Trophoblast cell (in vitro differentiated cells and primary cell): ENCODE measurements around the gene ZNF892.
A peak's percentile ranks its signal among the peaks of the same experiment; 100 is the strongest.

Experiments used
- DNase-seq, 2 donors: peaks; one replicate each; pipeline ENCODE4 v3.0.0-alpha.2; 2016
- H2AFZ ChIP-seq: 2 replicates; pipeline ENCODE4 v1.6.1; 2013; ENCODE audit warnings: low read length, moderate library complexity, mild to moderate bottlenecking; ENCODE audit not compliant: insufficient read depth, poor library complexity
- H2AK5ac ChIP-seq: 2 replicates; pipeline ENCODE4 v1.6.1; 2013; ENCODE audit warnings: mild to moderate bottlenecking, low read length
- H2BK120ac ChIP-seq: 2 replicates; pipeline ENCODE4 v1.6.1; 2013; ENCODE audit warnings: low read length, mild to moderate bottlenecking, moderate library complexity; ENCODE audit not compliant: insufficient read depth, poor library complexity
- H2BK12ac ChIP-seq: 2 replicates; pipeline ENCODE4 v1.6.1; 2013; ENCODE audit warnings: mild to moderate bottlenecking, low read length, moderate library complexity
- H2BK5ac ChIP-seq: 2 replicates; pipeline ENCODE4 v1.6.1; 2013; ENCODE audit warnings: low read length, low read depth, moderate library complexity, mild to moderate bottlenecking; ENCODE audit not compliant: poor library complexity
- H3K14ac ChIP-seq: 2 replicates; pipeline ENCODE4 v1.6.1; 2013; ENCODE audit warnings: mild to moderate bottlenecking, low read length
- H3K18ac ChIP-seq: 2 replicates; pipeline ENCODE4 v1.6.1; 2013; ENCODE audit warnings: mild to moderate bottlenecking, low read length
- H3K23ac ChIP-seq: 2 replicates; pipeline ENCODE4 v1.6.1; 2013; ENCODE audit warnings: low read length
- H3K27ac ChIP-seq: 2 replicates; pipeline ENCODE4 v1.5.1; 2013; ENCODE audit warnings: low read depth, mild to moderate bottlenecking, inconsistent platforms, low read length, moderate library complexity
- H3K27me3 ChIP-seq: 2 replicates; pipeline ENCODE4 v1.6.1; 2013; ENCODE audit warnings: inconsistent platforms, mild to moderate bottlenecking, low read length, moderate library complexity; ENCODE audit not compliant: insufficient read depth
- H3K36me3 ChIP-seq, 2 experiments: 1 replicate in 1 of 2; 2 replicates in 1 of 2; pipeline ENCODE4 v1.6.1; 2013; ENCODE audit warnings: low read length in 2 of 2, mild to moderate bottlenecking in 2 of 2, moderate library complexity in 1 of 2; ENCODE audit not compliant: insufficient read depth in 2 of 2, control insufficient read depth in 1 of 2
- H3K4ac ChIP-seq: 2 replicates; pipeline ENCODE4 v1.6.1; 2013; ENCODE audit warnings: low read depth, mild to moderate bottlenecking, low read length, moderate library complexity
- H3K4me1 ChIP-seq, 2 experiments: 1 replicate in 1 of 2; 2 replicates in 1 of 2; pipeline ENCODE4 v1.6.1; 2013; ENCODE audit warnings: low read length in 2 of 2, mild to moderate bottlenecking in 2 of 2, moderate library complexity in 1 of 2; ENCODE audit not compliant: insufficient read depth in 2 of 2, control insufficient read depth in 1 of 2
- H3K4me2 ChIP-seq: 2 replicates; pipeline ENCODE4 v1.6.1; 2013; ENCODE audit warnings: inconsistent platforms, mild to moderate bottlenecking, low read length, moderate library complexity
- H3K4me3 ChIP-seq: 2 replicates; pipeline ENCODE4 v1.5.1; 2013; ENCODE audit warnings: mild to moderate bottlenecking, low read depth, low read length, inconsistent platforms
- H3K79me1 ChIP-seq: one replicate; pipeline ENCODE4 v1.6.1; 2013; ENCODE audit warnings: low read length
- H3K79me2 ChIP-seq: 2 replicates; pipeline ENCODE4 v1.6.1; 2013; ENCODE audit warnings: low read length, mild to moderate bottlenecking; ENCODE audit not compliant: control insufficient read depth, insufficient read depth, poor library complexity
- H3K9ac ChIP-seq: 2 replicates; pipeline ENCODE4 v1.6.1; 2013; ENCODE audit warnings: mild to moderate bottlenecking, low read length
- H3K9me3 ChIP-seq: 2 replicates; pipeline ENCODE4 v1.6.1; 2013; ENCODE audit warnings: low read depth, mild to moderate bottlenecking, control low read depth, inconsistent platforms, low read length; ENCODE audit not compliant: insufficient read depth
- H4K12ac ChIP-seq: 2 replicates; pipeline ENCODE4 v1.6.1; 2013; ENCODE audit warnings: low read depth, mild to moderate bottlenecking, low read length, moderate library complexity
- H4K8ac ChIP-seq: 2 replicates; pipeline ENCODE4 v1.6.1; 2013; ENCODE audit warnings: low read depth, mild to moderate bottlenecking, low read length, moderate library complexity
- H4K91ac ChIP-seq: one replicate; pipeline ENCODE4 v1.6.1; 2013; ENCODE audit warnings: low read depth, mild to moderate bottlenecking, low read length, moderate library complexity
- WGBS: extraction: QIAGEN DNeasy Blood & Tissue Kit; methylation state at CpG from one replicate; pipeline ENCODE4 v1.1.7; 2013; ENCODE audit warnings: missing lambda C conversion rate; ENCODE audit not compliant: insufficient read length, insufficient coverage; ENCODE audit errors: extremely low coverage; 5-methylcytosine and 5-hydroxymethylcytosine counted together

ZNF892 gene

DNA sequence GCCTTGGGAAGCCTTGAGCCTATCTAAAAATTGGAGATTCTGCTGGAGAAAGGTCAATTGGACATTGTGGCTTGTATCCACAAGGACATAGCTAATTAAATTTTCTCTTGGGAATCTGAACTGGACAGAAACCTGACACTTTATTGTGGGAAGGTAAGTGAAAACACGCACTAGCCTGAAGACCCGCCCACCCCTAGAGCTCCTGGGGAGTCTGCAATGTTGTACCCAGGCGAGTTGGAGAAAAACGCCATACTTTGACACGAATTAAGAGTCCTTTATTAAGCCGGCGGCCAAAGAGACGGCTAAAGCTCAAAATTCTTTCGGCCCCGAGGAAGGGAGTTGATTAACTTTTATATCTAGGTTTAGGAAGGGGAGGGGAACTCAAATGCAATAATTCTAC lies 1.2 kb upstream of the ZNF892 start:
- Histone ChIP-seq H3K9ac (no peak overlapping the region), H3K79me1 (peaks cover 6% of the 10 kb centered on the region), H4K12ac (no peak overlapping the region), H3K27me3 (no peaks in the 10 kb centered on the region), H3K79me2 (peaks cover 5% of the 10 kb centered on the region), H3K4me1 (peaks cover 0 to 2% of the 10 kb centered on the region in 2 experiments), H3K4me3 (no peak overlapping the region), H2AK5ac (no peak overlapping the region), H3K14ac (no peak overlapping the region), H3K36me3 (peaks cover 3 to 9% of the 10 kb centered on the region in 2 experiments), H4K8ac (no peak overlapping the region), H3K9me3 (peaks cover 7% of the 10 kb centered on the region), H2BK120ac (no peak overlapping the region), H4K91ac (no peak overlapping the region), H3K4ac (no peak overlapping the region), H2AFZ (no peak overlapping the region), H3K27ac (no peak overlapping the region), H3K18ac (no peak overlapping the region), H2BK5ac (no peak overlapping the region), H2BK12ac (no peak overlapping the region), H3K23ac (no peak overlapping the region), H3K4me2 (no peak overlapping the region)
- no CpG with 5 or more reads among the region's 10 CpGs for WGBS
- DNase-seq, result no peak

DNA sequence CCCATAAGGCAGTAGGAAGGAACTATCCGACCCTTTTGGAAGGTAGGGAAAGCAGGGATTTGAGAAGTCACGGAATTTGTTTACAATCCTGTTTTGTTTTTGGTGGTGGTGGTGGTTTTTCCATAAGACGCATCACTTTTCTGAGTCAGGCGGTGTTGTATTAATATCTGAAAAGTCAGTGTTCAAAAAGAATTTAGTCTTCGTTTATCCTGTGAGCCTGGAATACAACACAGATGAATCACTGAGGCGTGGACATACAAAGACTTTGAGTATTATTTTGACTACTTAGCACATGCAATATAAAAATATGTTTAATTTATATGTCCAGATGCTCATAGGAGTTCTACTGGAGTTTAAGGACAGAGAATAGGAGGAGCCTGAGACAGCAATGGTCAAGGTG lies 785 bp downstream of the ZNF892 start:
- H2AK5ac ChIP-seq, result no peak overlapping the region
- no peak overlapping the region for H3K14ac ChIP-seq
- H3K9ac ChIP-seq, result no peak overlapping the region
- no peak overlapping the region for H2BK12ac ChIP-seq
- peak overlapping the region; percentile 94 for H3K4me2 ChIP-seq
- no peak overlapping the region for H2BK120ac ChIP-seq
- H3K36me3 ChIP-seq, result peaks cover 8 to 19% of the 10 kb centered on the region in 2 experiments
- no peak overlapping the region for H3K4me3 ChIP-seq
- peaks cover 6% of the 10 kb centered on the region for H3K79me1 ChIP-seq
- WGBS, result no CpG with 5 or more reads among the region's 6 CpGs
- H3K27ac ChIP-seq, result no peak overlapping the region
- H3K27me3 ChIP-seq, result no peaks in the 10 kb centered on the region
- peaks cover 0 to 2% of the 10 kb centered on the region in 2 experiments for H3K4me1 ChIP-seq
- H3K23ac ChIP-seq, result no peak overlapping the region
- H4K12ac ChIP-seq, result no peak overlapping the region
- no peak overlapping the region for H3K4ac ChIP-seq
- no peak overlapping the region for H4K8ac ChIP-seq
- H4K91ac ChIP-seq, result no peak overlapping the region
- no peak for DNase-seq
- no peak overlapping the region for H3K18ac ChIP-seq
- peaks cover 9% of the 10 kb centered on the region for H3K9me3 ChIP-seq
- no peak overlapping the region for H2BK5ac ChIP-seq
- no peak overlapping the region for H2AFZ ChIP-seq
- H3K79me2 ChIP-seq, result peaks cover 5% of the 10 kb centered on the region

DNA sequence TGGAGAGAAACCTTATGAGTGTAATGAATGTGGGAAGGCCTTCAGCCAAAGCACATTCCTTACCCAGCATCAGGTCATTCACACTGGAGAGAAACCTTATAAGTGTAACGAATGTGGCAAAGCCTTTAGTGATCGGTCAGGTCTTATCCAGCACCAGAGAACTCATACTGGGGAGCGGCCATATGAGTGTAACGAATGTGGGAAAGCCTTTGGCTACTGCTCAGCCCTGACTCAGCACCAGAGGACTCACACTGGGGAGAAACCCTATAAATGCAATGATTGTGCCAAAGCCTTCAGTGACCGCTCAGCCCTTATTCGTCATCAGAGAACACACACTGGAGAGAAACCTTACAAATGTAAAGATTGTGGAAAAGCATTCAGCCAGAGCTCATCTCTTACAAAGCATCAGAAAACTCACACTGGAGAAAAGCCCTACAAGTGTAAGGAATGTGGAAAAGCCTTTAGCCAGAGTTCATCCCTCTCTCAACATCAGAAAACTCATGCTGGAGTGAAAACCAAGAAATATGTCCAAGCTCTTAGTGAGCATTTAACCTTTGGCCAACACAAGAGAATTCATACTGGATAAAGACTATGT lies 7.8 kb downstream of the ZNF892 start:
- no CpG with 5 or more reads among the region's 6 CpGs for WGBS
- Histone ChIP-seq H3K14ac (no peak overlapping the region), H3K4me2 (no peak overlapping the region), H3K9me3 (peaks cover 23% of the 10 kb centered on the region), H2BK12ac (no peak overlapping the region), H3K9ac (no peak overlapping the region), H3K79me2 (no peaks in the 10 kb centered on the region), H3K27me3 (no peaks in the 10 kb centered on the region), H3K4me3 (no peak overlapping the region), H3K79me1 (no peaks in the 10 kb centered on the region), H3K4me1 (no peaks in the 10 kb centered on the region), H2AFZ (no peak overlapping the region), H2BK120ac (no peak overlapping the region), H3K36me3 (peaks cover 7 to 26% of the 10 kb centered on the region in 2 experiments), H3K18ac (no peak overlapping the region), H3K27ac (no peak overlapping the region), H4K12ac (no peak overlapping the region), H2BK5ac (no peak overlapping the region), H4K8ac (no peak overlapping the region), H3K4ac (no peak overlapping the region), H4K91ac (no peak overlapping the region), H3K23ac (no peak overlapping the region), H2AK5ac (no peak overlapping the region)
- DNase-seq, result no peak

DNA sequence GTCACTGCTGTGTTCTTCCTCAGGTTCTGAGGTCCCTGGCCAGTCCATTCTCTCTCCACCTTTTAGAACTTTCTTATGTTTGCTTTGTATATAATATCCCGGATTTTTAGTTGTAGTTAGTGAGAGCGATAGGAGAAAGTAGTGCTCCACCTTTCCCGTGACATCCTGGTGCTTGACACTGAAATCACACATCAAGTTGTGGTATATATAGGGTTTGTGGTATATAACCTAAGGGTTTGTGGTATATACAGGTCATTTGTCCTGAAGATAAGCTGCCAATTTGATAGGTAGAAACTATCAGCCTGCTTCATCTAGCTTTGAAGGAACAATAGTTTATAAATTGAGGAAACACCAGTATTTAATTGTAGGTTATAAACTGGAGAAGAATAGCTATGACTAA lies 13.1 kb downstream of the ZNF892 start:
- no CpG with 5 or more reads among the region's 3 CpGs for WGBS
- H3K4ac ChIP-seq, result no peak overlapping the region

More for the DNA sequence above, 13.1 kb downstream of the ZNF892 start:
- Histone ChIP-seq H4K8ac (no peak overlapping the region), H3K79me2 (no peaks in the 10 kb centered on the region), H4K12ac (no peak overlapping the region), H3K4me1 (no peaks in the 10 kb centered on the region), H3K36me3 (peaks cover 0 to 4% of the 10 kb centered on the region in 2 experiments), H3K23ac (no peak overlapping the region), H3K27ac (no peak overlapping the region), H4K91ac (no peak overlapping the region), H2BK12ac (no peak overlapping the region), H2AFZ (no peak overlapping the region), H3K27me3 (no peaks in the 10 kb centered on the region), H2BK5ac (no peak overlapping the region), H3K9me3 (peaks cover 14% of the 10 kb centered on the region), H3K18ac (no peak overlapping the region), H3K14ac (no peak overlapping the region), H3K79me1 (no peaks in the 10 kb centered on the region), H3K4me3 (no peak overlapping the region), H2AK5ac (no peak overlapping the region), H3K4me2 (no peak overlapping the region), H3K9ac (no peak overlapping the region), H2BK120ac (no peak overlapping the region)
- no peak for DNase-seq
